Measurements from ENCODE around the gene KMT2C. TPM values are rescaled to one million over a fixed set of nuclear protein-coding genes. Genes with fewer than 3 reads are reported as not detected.

The KMT2C gene
- total RNA-seq, 3 donors from 2014 or later: 73.6 to 112 (median 85.5) TPM

DNA sequence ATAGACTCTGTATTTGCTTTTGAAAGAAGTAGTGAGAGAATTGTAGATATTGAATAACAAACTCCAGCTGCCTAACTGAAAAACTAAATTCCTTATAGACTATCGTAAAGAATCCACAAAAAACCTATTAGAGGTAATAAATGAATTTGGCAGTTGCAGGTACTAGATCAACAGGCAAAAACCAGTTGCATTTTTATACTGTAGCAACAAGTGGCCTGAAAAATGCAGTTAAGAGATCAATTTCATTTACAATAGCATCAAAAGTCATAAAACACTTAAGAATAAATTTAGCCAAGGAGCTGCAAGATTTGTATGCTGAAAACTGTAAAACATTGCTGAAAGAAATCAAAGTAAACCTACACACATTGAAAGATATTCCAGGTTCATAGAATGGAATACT lies 340.0 kb downstream of the KMT2C start:
- intact Hi-C loops (cut with DNase I; ENCODE audit: low total_unique reads): no loop called here
- Histone ChIP-seq H3K9me3 (no peaks in the 10 kb centered on the region), H3K4me1 (no peaks in the 10 kb centered on the region), H3K36me3 (no peaks in the 10 kb centered on the region), H3K27ac (no peak overlapping the region), H3K4me3 (no peak overlapping the region), H3K27me3 (no peaks in the 10 kb centered on the region)
- DNase-seq (ENCODE audit: low spot score in 2 of 2): no peak
- TF ChIP-seq POLR2AphosphoS5 (IDR thresholded peaks at IDR 0.05) (no peak), POLR2A (IDR thresholded peaks at IDR 0.05) (no peak)
- TF ChIP-seq, protein P1, sequence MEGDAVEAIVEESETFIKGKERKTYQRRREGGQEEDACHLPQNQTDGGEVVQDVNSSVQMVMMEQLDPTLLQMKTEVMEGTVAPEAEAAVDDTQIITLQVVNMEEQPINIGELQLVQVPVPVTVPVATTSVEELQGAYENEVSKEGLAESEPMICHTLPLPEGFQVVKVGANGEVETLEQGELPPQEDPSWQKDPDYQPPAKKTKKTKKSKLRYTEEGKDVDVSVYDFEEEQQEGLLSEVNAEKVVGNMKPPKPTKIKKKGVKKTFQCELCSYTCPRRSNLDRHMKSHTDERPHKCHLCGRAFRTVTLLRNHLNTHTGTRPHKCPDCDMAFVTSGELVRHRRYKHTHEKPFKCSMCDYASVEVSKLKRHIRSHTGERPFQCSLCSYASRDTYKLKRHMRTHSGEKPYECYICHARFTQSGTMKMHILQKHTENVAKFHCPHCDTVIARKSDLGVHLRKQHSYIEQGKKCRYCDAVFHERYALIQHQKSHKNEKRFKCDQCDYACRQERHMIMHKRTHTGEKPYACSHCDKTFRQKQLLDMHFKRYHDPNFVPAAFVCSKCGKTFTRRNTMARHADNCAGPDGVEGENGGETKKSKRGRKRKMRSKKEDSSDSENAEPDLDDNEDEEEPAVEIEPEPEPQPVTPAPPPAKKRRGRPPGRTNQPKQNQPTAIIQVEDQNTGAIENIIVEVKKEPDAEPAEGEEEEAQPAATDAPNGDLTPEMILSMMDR (IDR thresholded peaks at IDR 0.05): no peak

DNA sequence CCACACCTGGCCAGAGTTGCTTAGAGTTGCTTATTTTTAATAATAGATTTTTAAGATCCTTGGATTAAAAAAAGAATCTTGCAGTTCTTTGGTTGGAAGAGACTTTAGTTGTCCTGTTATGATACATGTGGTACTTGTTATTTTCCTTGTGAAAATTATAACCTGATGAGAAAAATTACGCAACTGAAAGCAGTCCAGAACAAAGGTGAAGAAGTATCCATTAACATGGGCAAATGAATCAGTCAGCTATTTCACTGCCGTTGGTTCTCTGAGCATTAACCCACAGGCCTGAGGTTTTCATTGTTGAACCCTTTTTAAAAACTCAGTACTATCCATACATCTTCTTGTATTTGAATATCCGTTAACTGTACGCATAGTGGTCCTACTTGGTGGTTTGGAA lies 342.1 kb downstream of the KMT2C start:
- no peak for DNase-seq (ENCODE audit: low spot score in 2 of 2)
- Histone ChIP-seq H3K36me3 (no peaks in the 10 kb centered on the region), H3K4me1 (no peaks in the 10 kb centered on the region), H3K27me3 (no peaks in the 10 kb centered on the region), H3K27ac (no peak overlapping the region), H3K9me3 (peaks cover 8 to 11% of the 10 kb centered on the region in 2 donors), H3K4me3 (no peak overlapping the region)
- TF ChIP-seq POLR2A (IDR thresholded peaks at IDR 0.05) (no peak), POLR2AphosphoS5 (IDR thresholded peaks at IDR 0.05) (no peak)
- TF ChIP-seq, protein P1 (IDR thresholded peaks at IDR 0.05): no peak
- intact Hi-C loops (cut with DNase I; ENCODE audit: low total_unique reads): no loop called here

DNA sequence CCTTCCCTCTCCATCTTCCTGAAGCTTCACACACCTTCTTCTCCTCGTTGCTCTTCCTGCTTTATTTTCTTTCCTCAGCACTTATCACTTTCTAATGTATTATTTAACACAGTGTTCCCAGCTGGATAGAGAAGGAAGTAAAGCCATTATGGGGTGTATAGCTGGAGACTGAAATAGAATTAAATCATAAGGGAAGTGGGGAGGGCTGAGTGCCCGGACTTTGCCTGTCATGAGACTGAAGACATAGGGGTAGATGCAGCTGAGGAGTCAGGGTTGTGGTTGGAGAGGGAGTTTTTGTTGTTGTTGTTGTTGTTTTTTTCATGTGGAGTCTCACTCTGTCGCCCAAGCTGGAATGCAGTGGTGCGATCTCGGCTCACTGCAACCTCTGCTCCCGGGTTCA lies 345.1 kb downstream of the KMT2C start:
- no peaks in the 10 kb centered on the region for H3K27me3 ChIP-seq
- H3K4me3 ChIP-seq: no peak overlapping the region
- TF ChIP-seq, protein P1 (IDR thresholded peaks at IDR 0.05): no peak
- no peak for TF ChIP-seq POLR2A (IDR thresholded peaks at IDR 0.05)
- TF ChIP-seq POLR2AphosphoS5 (IDR thresholded peaks at IDR 0.05): no peak
- no peak overlapping the region for H3K27ac ChIP-seq
- no peaks in the 10 kb centered on the region for H3K4me1 ChIP-seq
- no peaks in the 10 kb centered on the region for H3K36me3 ChIP-seq
- peaks cover 10 to 11% of the 10 kb centered on the region in 2 donors for H3K9me3 ChIP-seq
- intact Hi-C loops (cut with DNase I; ENCODE audit: low total_unique reads): no loop called here
- no peak for DNase-seq (ENCODE audit: low spot score in 2 of 2)

DNA sequence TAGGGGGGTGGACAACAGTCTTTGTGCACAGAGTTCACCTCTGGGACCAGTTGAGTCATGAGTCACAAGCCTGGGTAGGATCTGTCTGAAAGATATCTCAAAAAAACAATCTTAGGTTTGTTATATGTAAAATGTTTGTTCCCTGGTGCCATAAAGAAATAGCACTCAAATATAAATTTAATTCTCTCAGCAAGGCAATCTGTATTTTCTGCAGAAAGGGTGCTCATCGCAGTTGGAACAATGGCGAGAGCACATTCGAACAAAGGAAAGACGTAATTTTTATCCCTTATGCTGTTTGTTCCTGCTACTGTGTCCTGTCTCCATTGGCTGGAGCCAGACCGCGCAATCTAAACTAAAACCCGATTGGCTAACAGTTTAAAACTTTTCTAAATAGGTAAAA lies 346.6 kb downstream of the KMT2C start:
- H3K4me1 ChIP-seq: no peaks in the 10 kb centered on the region
- no peaks in the 10 kb centered on the region for H3K27me3 ChIP-seq
- no peak for DNase-seq (ENCODE audit: low spot score in 2 of 2)
- peaks cover 10 to 11% of the 10 kb centered on the region in 2 donors for H3K9me3 ChIP-seq
- no peaks in the 10 kb centered on the region for H3K36me3 ChIP-seq
- no peak overlapping the region for H3K4me3 ChIP-seq
- no peak overlapping the region for H3K27ac ChIP-seq
- TF ChIP-seq, protein P1 (IDR thresholded peaks at IDR 0.05): no peak
- no peak for TF ChIP-seq POLR2AphosphoS5 (IDR thresholded peaks at IDR 0.05)
- intact Hi-C loops (cut with DNase I; ENCODE audit: low total_unique reads): no loop called here

GRCh38 chr7:152086513-152086912 lies 349.3 kb downstream of the KMT2C start:
- no peak for TF ChIP-seq POLR2A (IDR thresholded peaks at IDR 0.05)
- TF ChIP-seq, protein P1 (IDR thresholded peaks at IDR 0.05): no peak
- no peak for TF ChIP-seq POLR2AphosphoS5 (IDR thresholded peaks at IDR 0.05)
- intact Hi-C loops (cut with DNase I; ENCODE audit: low total_unique reads): no loop called here
- peaks cover 10 to 11% of the 10 kb centered on the region in 2 donors for H3K9me3 ChIP-seq

More at GRCh38 chr7:152086513-152086912, 349.3 kb downstream of the KMT2C start:
- Histone ChIP-seq H3K36me3 (no peaks in the 10 kb centered on the region), H3K27me3 (no peaks in the 10 kb centered on the region), H3K4me3 (no peak overlapping the region), H3K27ac (no peak overlapping the region), H3K4me1 (no peaks in the 10 kb centered on the region)
- DNase-seq (ENCODE audit: low spot score in 2 of 2): no peak
